CD14-positive monocyte (primary cell): ENCODE measurements around the gene WNT11. TPM values are rescaled to one million over a fixed set of nuclear protein-coding genes. Genes with fewer than 3 reads are reported as not detected.

Experiments
- DNase-seq, 3 donors: peaks; one replicate each; pipeline ENCODE4 v3.0.0-alpha.2; 2011 to 2022
- H2AFZ ChIP-seq: 2 replicates; pipeline ENCODE4 v1.6.0; 2012; ENCODE audit warnings: mild to moderate bottlenecking, low read depth, low read length, inconsistent platforms; ENCODE audit not compliant: insufficient read depth, poor library complexity, severe bottlenecking
- H3K27ac ChIP-seq, 2 donors: 1 replicate in 1 of 2; 2 replicates in 1 of 2; pipeline ENCODE4 v1.5.1; 2012 to 2013; ENCODE audit warnings: low read length in 2 of 2, control low read depth in 1 of 2, inconsistent platforms in 1 of 2, low read depth in 1 of 2, mild to moderate bottlenecking in 1 of 2
- H3K27me3 ChIP-seq, 2 donors: one replicate each; pipeline versions ENCODE4 v1.6.0 to v1.6.1; 2011 to 2013; ENCODE audit warnings: low read length in 2 of 2; ENCODE audit not compliant: control insufficient read depth in 2 of 2, insufficient read depth in 2 of 2
- H3K36me3 ChIP-seq, 2 donors: replicated peaks in 1 of 2; 1 replicate in 1 of 2; 2 replicates in 1 of 2; pipeline versions ENCODE4 v1.5.1 to v1.6.1; 2012 to 2013; ENCODE audit warnings: low read length in 2 of 2, control low read depth in 1 of 2, inconsistent platforms in 1 of 2, mild to moderate bottlenecking in 1 of 2; ENCODE audit not compliant: insufficient read depth in 2 of 2, control insufficient read depth in 1 of 2
- H3K4me1 ChIP-seq, 2 donors: 1 replicate in 1 of 2; 2 replicates in 1 of 2; pipeline versions ENCODE4 v1.5.1 to v1.6.1; 2012 to 2013; ENCODE audit warnings: low read length in 2 of 2, control low read depth in 1 of 2, inconsistent platforms in 1 of 2, mild to moderate bottlenecking in 1 of 2, moderate library complexity in 1 of 2; ENCODE audit not compliant: insufficient read depth in 2 of 2, control insufficient read depth in 1 of 2
- H3K4me2 ChIP-seq: replicated peaks from 2 replicates; pipeline ENCODE3; 2012; ENCODE audit warnings: low read length, moderate library complexity, mild to moderate bottlenecking; ENCODE audit not compliant: poor library complexity, severe bottlenecking; ENCODE audit errors: extremely low read depth
- H3K4me3 ChIP-seq, 3 experiments: fragments of 200-600 bp in 1 of 3; sonication (generic) in 1 of 3; replicated peaks in 1 of 3; 1 replicate in 2 of 3; 2 replicates in 1 of 3; pipeline ENCODE4 v1.5.1; 2011 to 2013; ENCODE audit warnings: low read length in 3 of 3, mild to moderate bottlenecking in 3 of 3, control low read depth in 2 of 3, low read depth in 2 of 3, inconsistent platforms in 1 of 3, moderate library complexity in 1 of 3
- H3K79me2 ChIP-seq: 2 replicates; pipeline ENCODE4 v1.6.0; 2012; ENCODE audit warnings: mild to moderate bottlenecking, control low read depth, inconsistent platforms, low read length, moderate library complexity; ENCODE audit not compliant: insufficient read depth
- H3K9ac ChIP-seq: 2 replicates; pipeline ENCODE4 v1.6.0; 2017; ENCODE audit warnings: low read length, mild to moderate bottlenecking; ENCODE audit not compliant: insufficient read depth, poor library complexity, severe bottlenecking
- H3K9me3 ChIP-seq, 2 donors: replicated peaks in 1 of 2; 1 replicate in 1 of 2; 2 replicates in 1 of 2; pipeline versions ENCODE4 v1.5.1 to v1.6.1; 2012 to 2013; ENCODE audit warnings: low read length in 2 of 2, control low read depth in 1 of 2; ENCODE audit not compliant: control insufficient read depth in 1 of 2, insufficient read depth in 1 of 2
- H4K20me1 ChIP-seq: 2 replicates; pipeline ENCODE4 v1.6.0; 2012; ENCODE audit warnings: mild to moderate bottlenecking, low read length, control low read depth, moderate library complexity; ENCODE audit not compliant: insufficient read depth
- H3K27ac Mint-ChIP-seq, 7 donors: one replicate each; pipeline ENCODE4 v1.8.0; 2020; ENCODE audit warnings: mild to moderate bottlenecking in 7 of 7, mixed read lengths in 7 of 7, moderate library complexity in 6 of 7, inconsistent platforms in 2 of 7
- H3K27me3 Mint-ChIP-seq, 3 donors: one replicate each; pipeline ENCODE4 v1.8.0; 2021 to 2022; ENCODE audit warnings: low read depth in 3 of 3, mild to moderate bottlenecking in 3 of 3, mixed read lengths in 3 of 3, moderate library complexity in 3 of 3, inconsistent platforms in 1 of 3
- H3K36me3 Mint-ChIP-seq, 2 donors: one replicate each; pipeline ENCODE4 v1.8.0; 2020; ENCODE audit warnings: mixed read lengths in 2 of 2, inconsistent platforms in 1 of 2, mild to moderate bottlenecking in 1 of 2
- H3K4me1 Mint-ChIP-seq: one replicate; pipeline ENCODE4 v1.8.0; 2020; ENCODE audit warnings: mild to moderate bottlenecking, mixed read lengths
- H3K4me3 Mint-ChIP-seq, 2 donors: one replicate each; pipeline ENCODE4 v1.8.0; 2020; ENCODE audit warnings: mild to moderate bottlenecking in 2 of 2, mixed read lengths in 2 of 2, moderate library complexity in 1 of 2
- H3K9me3 Mint-ChIP-seq, 7 donors: one replicate each; pipeline ENCODE4 v1.8.0; 2020 to 2022; ENCODE audit warnings: mixed read lengths in 7 of 7, mild to moderate bottlenecking in 6 of 7, moderate library complexity in 6 of 7, inconsistent platforms in 2 of 7
- CTCF ChIP-seq: fragments of 200-600 bp; IDR thresholded peaks from one replicate; pipeline ENCODE4 v1.8.0; 2022; ENCODE audit warnings: antibody characterized with exemption, mild to moderate bottlenecking
- WGBS: methylation state at CpG from one replicate; pipeline ENCODE4 v1.1.5; 2013; ENCODE audit warnings: missing lambda C conversion rate; ENCODE audit not compliant: insufficient coverage; 5-methylcytosine and 5-hydroxymethylcytosine counted together
- intact Hi-C, 2 donors: fragments of 100-400 bp; cut with micrococcal nuclease; formaldehyde crosslinking; loops; one replicate each; pipeline versions ENCODE4 v1.15.0 to v1.15.1; 2023
- polyA plus RNA-seq, 3 donors: library from polyadenylated mRNA; depleted of rRNA in 1 of 3; unstranded in 2 of 3; stranded (reverse) in 1 of 3; fragments of 300-500 nt in 2 of 3; fragments of >200 nt in 1 of 3; fragmentation: Illumina TruSeq in 2 of 3; gene quantifications; 1 replicate in 2 of 3; 2 replicates in 1 of 3; pipeline ENCODE4 v1.2.3, GENCODE V29; 2012 to 2021

The WNT11 gene
- polyA plus RNA-seq, 3 donors: 0.09 to 0.24 (median 0.21) TPM

GRCh38 chr11:76212086-76213035 is 6.1 kb upstream of the WNT11 start:
- Mint-ChIP-seq H3K27ac (peak overlapping the region in 1 of 7 donors; percentile 42), H3K27me3 (peaks cover 40 to 69% (median 47%) of the 10 kb centered on the region in 3 donors), H3K36me3 (peaks cover 0 to 6% of the 10 kb centered on the region in 2 donors), H3K9me3 (peaks cover 0 to 12% (median 3%) of the 10 kb centered on the region in 7 donors), H3K4me1 (peaks cover 27% of the 10 kb centered on the region), H3K4me3 (peak overlapping the region in 1 of 2 donors; percentile 93)
- Histone ChIP-seq H3K4me1 (peaks cover 32 to 45% of the 10 kb centered on the region in 2 donors), H3K27me3 (peaks cover 25 to 47% of the 10 kb centered on the region in 2 donors), H3K36me3 (no peaks in the 10 kb centered on the region), H3K9me3 (no peaks in the 10 kb centered on the region), H2AFZ (no peak overlapping the region), H3K27ac (no peak overlapping the region), H3K79me2 (no peaks in the 10 kb centered on the region), H4K20me1 (no peaks in the 10 kb centered on the region), H3K4me2 (no peak overlapping the region), H3K4me3 (no peak overlapping the region), H3K9ac (no peak overlapping the region)
- no peak for TF ChIP-seq CTCF
- 92% methylated on average over 2 of the region's 7 CpGs for WGBS
- intact Hi-C loops: no loop called here
- no peak for DNase-seq

DNA sequence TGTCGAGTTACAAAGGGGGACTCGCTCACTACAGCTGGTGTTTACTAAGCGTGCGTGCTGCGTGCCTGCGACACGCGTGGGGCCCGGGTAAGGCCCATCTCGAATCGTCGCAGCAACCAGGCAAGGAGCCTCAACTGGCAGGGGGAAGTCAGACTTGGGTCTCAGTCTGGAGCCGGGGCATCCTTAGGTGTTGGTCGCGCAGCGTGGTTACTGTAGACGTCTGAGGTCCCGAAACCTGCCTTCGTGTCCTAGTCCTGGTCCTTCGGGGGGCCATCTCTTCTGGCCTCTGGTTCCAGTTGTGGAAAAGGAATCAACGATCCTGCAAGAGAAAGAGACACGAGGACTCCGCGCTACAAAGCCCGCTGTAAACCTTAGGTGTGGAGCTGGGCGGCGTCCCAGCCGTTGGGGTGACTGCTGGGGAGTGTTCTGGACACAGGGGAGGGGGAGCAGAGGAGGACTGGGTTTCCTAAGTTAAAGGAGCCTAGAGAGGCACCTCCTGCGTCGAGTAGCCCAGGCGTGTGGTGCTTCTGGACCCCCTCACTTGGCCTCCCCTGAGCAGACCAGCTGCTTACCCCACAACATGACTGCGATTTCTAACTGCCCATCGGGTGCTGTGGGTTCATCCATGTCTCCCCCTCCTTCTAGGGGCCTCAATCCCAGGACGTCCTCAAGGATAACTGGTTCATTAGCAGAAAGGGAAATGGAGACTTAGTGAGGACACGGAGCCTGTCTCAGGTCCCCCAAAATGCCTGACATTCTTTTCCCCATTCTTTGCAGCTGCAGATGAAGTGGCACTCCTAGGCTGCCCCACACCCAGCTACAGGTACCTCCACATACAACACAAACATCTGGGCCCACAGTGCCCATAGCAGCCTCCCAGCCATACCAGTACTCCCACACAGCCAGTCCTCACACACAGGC is 4.9 kb upstream of the WNT11 start:
- Histone ChIP-seq H3K79me2 (no peaks in the 10 kb centered on the region), H3K27me3 (peaks cover 29 to 56% of the 10 kb centered on the region in 2 donors), H2AFZ (peak overlapping the region; percentile 95), H3K4me2 (peak overlapping the region; percentile 99), H3K4me1 (peaks cover 41 to 56% of the 10 kb centered on the region in 2 donors), H3K4me3 (peak overlapping the region in 1 of 3 experiments; percentile 90), H3K9me3 (no peaks in the 10 kb centered on the region), H4K20me1 (no peaks in the 10 kb centered on the region), H3K27ac (no peak overlapping the region), H3K9ac (peak overlapping the region; percentile 15), H3K36me3 (no peaks in the 10 kb centered on the region)
- no peak for TF ChIP-seq CTCF
- Mint-ChIP-seq H3K27me3 (peaks cover 45 to 80% (median 57%) of the 10 kb centered on the region in 3 donors), H3K4me1 (peaks cover 35% of the 10 kb centered on the region), H3K9me3 (peaks cover 0 to 20% (median 8%) of the 10 kb centered on the region in 7 donors), H3K27ac (no peak overlapping the region), H3K36me3 (peaks cover 0 to 6% of the 10 kb centered on the region in 2 donors), H3K4me3 (peak overlapping the region; percentile 71 to 93)
- no peak for DNase-seq
- 23% methylated on average over 27 of the region's 35 CpGs for WGBS
- intact Hi-C loops: loop anchor here in 1 of 2 donors (2.0 kb wide), 1 partner anchor 24 kb away; no protein-coding TSS in a partner anchor
